Subcutaneous abdominal adipose tissue (tissue), 5 donors: ENCODE data around the gene RASGRF2.

Source experiments
- H3K27ac ChIP-seq: one replicate; pipeline ENCODE4 v1.7.0; 2013; ENCODE audit warnings: low read depth, mild to moderate bottlenecking, inconsistent platforms, low read length, moderate library complexity
- H3K27me3 ChIP-seq, 5 donors: one replicate each; pipeline ENCODE4 v1.7.0; 2013; ENCODE audit warnings: low read length in 5 of 5, inconsistent platforms in 1 of 5; ENCODE audit not compliant: control insufficient read depth in 5 of 5, insufficient read depth in 4 of 5
- H3K36me3 ChIP-seq, 5 donors: one replicate each; pipeline ENCODE4 v1.7.0; 2013; ENCODE audit warnings: low read length in 5 of 5; ENCODE audit not compliant: control insufficient read depth in 5 of 5, insufficient read depth in 5 of 5
- H3K4me1 ChIP-seq, 5 donors: one replicate each; pipeline ENCODE4 v1.7.0; 2013; ENCODE audit warnings: low read length in 5 of 5, mild to moderate bottlenecking in 3 of 5, moderate library complexity in 1 of 5; ENCODE audit not compliant: control insufficient read depth in 5 of 5, insufficient read depth in 5 of 5
- H3K4me3 ChIP-seq, 5 donors: one replicate each; pipeline ENCODE4 v1.7.0; 2013; ENCODE audit warnings: low read length in 5 of 5, low read depth in 1 of 5
- H3K9ac ChIP-seq, 5 donors: one replicate each; pipeline ENCODE4 v1.7.0; 2013; ENCODE audit warnings: low read length in 5 of 5, mild to moderate bottlenecking in 4 of 5, moderate library complexity in 3 of 5
- H3K9me3 ChIP-seq, 5 donors: one replicate each; pipeline ENCODE4 v1.7.0; 2013; ENCODE audit warnings: low read length in 5 of 5; ENCODE audit not compliant: control insufficient read depth in 5 of 5
- donor health status: healthy.
- donor health status: healthy.
- donor health status: healthy.
- donor health status: healthy.
- donor health status: healthy.

The RASGRF2 gene

GRCh38 chr5:81202655-81203054 lies 242.5 kb downstream of the RASGRF2 start:
- Histone ChIP-seq H3K36me3 (peaks cover 0 to 19% (median 8%) of the 10 kb centered on the region in 5 donors), H3K4me1 (peaks cover 0 to 14% (median 6%) of the 10 kb centered on the region in 5 donors), H3K27me3 (no peaks in the 10 kb centered on the region), H3K9ac (no peak overlapping the region), H3K27ac (no peak overlapping the region), H3K4me3 (no peak overlapping the region), H3K9me3 (no peaks in the 10 kb centered on the region)

GRCh38 chr5:81203729-81204128 lies 243.6 kb downstream of the RASGRF2 start:
- H3K4me3 ChIP-seq = no peak overlapping the region
- H3K9ac ChIP-seq = no peak overlapping the region
- H3K27me3 ChIP-seq = no peaks in the 10 kb centered on the region
- H3K9me3 ChIP-seq = no peaks in the 10 kb centered on the region
- no peak overlapping the region for H3K27ac ChIP-seq
- H3K4me1 ChIP-seq = peaks cover 0 to 12% (median 6%) of the 10 kb centered on the region in 5 donors
- H3K36me3 ChIP-seq = peaks cover 0 to 24% (median 10%) of the 10 kb centered on the region in 5 donors

- Histone ChIP-seq H3K4me3 (no peak overlapping the region), H3K27me3 (no peaks in the 10 kb centered on the region), H3K9ac (no peak overlapping the region), H3K27ac (no peak overlapping the region), H3K9me3 (no peaks in the 10 kb centered on the region), H3K36me3 (peaks cover 0 to 29% (median 14%) of the 10 kb centered on the region in 5 donors), H3K4me1 (peaks cover 0 to 9% (median 6%) of the 10 kb centered on the region in 5 donors)
These were observed 244.0 kb downstream of the RASGRF2 start for GRCh38 chr5:81204205-81204604.

GRCh38 chr5:81205058-81205457 lies 244.9 kb downstream of the RASGRF2 start:
- H3K4me1 ChIP-seq = peaks cover 0 to 9% (median 6%) of the 10 kb centered on the region in 5 donors

GRCh38 chr5:81207009-81207408 lies 246.8 kb downstream of the RASGRF2 start:
- Histone ChIP-seq H3K36me3 (peaks cover 3 to 40% (median 30%) of the 10 kb centered on the region in 5 donors), H3K4me3 (no peak overlapping the region), H3K9ac (no peak overlapping the region), H3K9me3 (no peaks in the 10 kb centered on the region), H3K4me1 (peaks cover 0 to 9% (median 6%) of the 10 kb centered on the region in 5 donors), H3K27ac (no peak overlapping the region), H3K27me3 (no peaks in the 10 kb centered on the region)

More at GRCh38 chr5:81205058-81205457, 244.9 kb downstream of the RASGRF2 start:
- Histone ChIP-seq H3K4me3 (no peak overlapping the region), H3K27me3 (no peaks in the 10 kb centered on the region), H3K36me3 (peaks cover 0 to 37% (median 23%) of the 10 kb centered on the region in 5 donors), H3K9me3 (no peaks in the 10 kb centered on the region), H3K27ac (no peak overlapping the region), H3K9ac (no peak overlapping the region)

- Histone ChIP-seq H3K9me3 (no peaks in the 10 kb centered on the region), H3K36me3 (peaks cover 3 to 49% (median 36%) of the 10 kb centered on the region in 5 donors), H3K27ac (no peak overlapping the region), H3K4me3 (no peak overlapping the region), H3K27me3 (no peaks in the 10 kb centered on the region), H3K9ac (no peak overlapping the region), H3K4me1 (no peaks in the 10 kb centered on the region)
These were observed 248.7 kb downstream of the RASGRF2 start for GRCh38 chr5:81208904-81209303.

- no peak overlapping the region for H3K4me3 ChIP-seq
- no peak overlapping the region for H3K9ac ChIP-seq
- H3K9me3 ChIP-seq = no peaks in the 10 kb centered on the region
- no peak overlapping the region for H3K27ac ChIP-seq
- H3K27me3 ChIP-seq = no peaks in the 10 kb centered on the region
- peaks cover 3 to 53% (median 40%) of the 10 kb centered on the region in 5 donors for H3K36me3 ChIP-seq
- no peaks in the 10 kb centered on the region for H3K4me1 ChIP-seq
These were observed 249.2 kb downstream of the RASGRF2 start for GRCh38 chr5:81209386-81209785.

GRCh38 chr5:81209869-81210493 lies 249.8 kb downstream of the RASGRF2 start:
- peaks cover 3 to 55% (median 44%) of the 10 kb centered on the region in 5 donors for H3K36me3 ChIP-seq
- no peak overlapping the region for H3K27ac ChIP-seq
- no peak overlapping the region for H3K9ac ChIP-seq
- no peaks in the 10 kb centered on the region for H3K27me3 ChIP-seq
- no peaks in the 10 kb centered on the region for H3K9me3 ChIP-seq
- H3K4me3 ChIP-seq = no peak overlapping the region
- no peaks in the 10 kb centered on the region for H3K4me1 ChIP-seq

GRCh38 chr5:81212211-81212751 lies 252.1 kb downstream of the RASGRF2 start:
- no peaks in the 10 kb centered on the region for H3K9me3 ChIP-seq
- no peak overlapping the region for H3K9ac ChIP-seq
- no peaks in the 10 kb centered on the region for H3K4me1 ChIP-seq
- H3K27me3 ChIP-seq = no peaks in the 10 kb centered on the region
- no peak overlapping the region for H3K4me3 ChIP-seq
- H3K27ac ChIP-seq = no peak overlapping the region
- peaks cover 3 to 53% (median 37%) of the 10 kb centered on the region in 5 donors for H3K36me3 ChIP-seq

GRCh38 chr5:81213070-81213469 lies 252.9 kb downstream of the RASGRF2 start:
- Histone ChIP-seq H3K4me3 (no peak overlapping the region), H3K9ac (no peak overlapping the region), H3K4me1 (no peaks in the 10 kb centered on the region), H3K9me3 (no peaks in the 10 kb centered on the region), H3K36me3 (peaks cover 3 to 45% (median 32%) of the 10 kb centered on the region in 5 donors), H3K27me3 (no peaks in the 10 kb centered on the region), H3K27ac (no peak overlapping the region)
